ENCODE data around the gene SSU72.
"Not testable (repeated sequence)": the region's sequence is repeated elsewhere in the genome, so short reads cannot be mapped to it uniquely, and the experiment has no call there.

SSU72 gene

DNA sequence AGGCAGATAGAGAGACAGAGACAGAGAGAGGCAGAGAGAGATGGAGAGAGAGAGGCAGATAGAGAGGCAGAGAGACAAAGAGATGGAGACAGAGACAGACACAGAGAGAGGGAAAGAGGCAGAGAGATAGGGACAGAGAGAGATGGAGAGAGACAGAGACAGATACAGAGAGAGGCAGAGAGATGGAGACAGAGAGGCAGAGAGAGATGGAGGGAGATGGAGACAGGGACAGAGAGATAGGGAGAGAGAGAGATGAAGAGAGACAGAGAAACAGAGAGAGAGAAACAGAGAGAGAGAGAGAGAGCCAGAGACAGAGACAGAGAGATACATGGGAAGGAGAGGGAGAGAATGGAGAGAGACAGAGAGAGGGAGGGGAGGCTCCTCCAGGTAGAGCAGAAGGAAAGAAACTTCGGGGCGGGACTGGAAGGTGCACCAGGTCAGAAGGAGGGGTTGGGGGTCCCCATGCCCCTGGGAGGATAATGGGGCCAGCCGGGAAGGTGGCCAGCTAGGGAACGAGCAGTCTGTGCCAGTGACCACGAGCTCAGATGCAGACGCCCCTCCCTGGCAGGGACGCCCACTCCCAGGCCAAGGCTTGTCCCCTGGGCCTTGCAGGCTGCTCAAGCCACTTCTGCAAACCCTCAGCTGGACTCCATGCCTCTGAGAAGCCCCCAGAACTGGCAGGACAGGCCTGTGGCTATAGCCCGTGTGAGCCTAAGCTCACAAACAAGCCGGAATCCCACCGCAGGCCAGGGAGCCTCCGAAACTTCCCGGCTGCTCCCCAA, 22.0 kb upstream of the SSU72 start:
- H3K4me1 ChIP-seq (ENCODE audit: control extremely low read depth in 1 of 4, control insufficient read depth in 4 of 4, insufficient read depth in 4 of 4, low read length in 3 of 4) = peaks cover 0 to 23% (median 21%) of the 10 kb centered on the region in 4 experiments
- 65% methylated on average over 11 of the region's 12 CpGs for WGBS (ENCODE audit: insufficient coverage)
- H3K27me3 ChIP-seq (replicated peaks in 2 of 5; ENCODE audit: control insufficient read depth in 4 of 5, insufficient read depth in 5 of 5, low read length in 4 of 5) = peaks cover 0 to 32% (median 2%) of the 10 kb centered on the region in 5 experiments
- CTCF ChIA-PET = interaction anchor here (0.7 to 1.2 kb wide), 2 partner anchors 15 to 17 kb away, joined by 3 to 5 read pairs; no protein-coding TSS in a partner anchor
- POLR2A ChIA-PET = interaction anchor here (1.3 kb wide), 1 partner anchor 29 kb away, joined by 3 read pairs; no protein-coding TSS in a partner anchor
- DNase-seq = no peak
- H3K36me3 ChIP-seq (ENCODE audit: control insufficient read depth in 4 of 4, insufficient read depth in 4 of 4, low read length in 3 of 4) = no peaks in the 10 kb centered on the region
- no peaks in the 10 kb centered on the region for H3K9me3 ChIP-seq (ENCODE audit: control extremely low read depth in 1 of 5, control insufficient read depth in 4 of 5, insufficient read depth in 2 of 5, low read depth in 1 of 5, low read length in 4 of 5)
- no peak overlapping the region for H3K27ac ChIP-seq (ENCODE audit: insufficient read depth in 1 of 2, low read depth in 1 of 2, low read length in 2 of 2, poor library complexity in 1 of 2, severe bottlenecking in 2 of 2)
- H3K4me3 ChIP-seq (ENCODE audit: control insufficient read depth in 1 of 7, extremely low read depth in 1 of 7, insufficient read depth in 4 of 7, low read depth in 2 of 7, low read length in 6 of 7) = no peak overlapping the region

- Histone ChIP-seq H3K4me1 (ENCODE audit: control extremely low read depth in 1 of 4, control insufficient read depth in 4 of 4, insufficient read depth in 4 of 4, low read length in 3 of 4) (peaks cover 0 to 16% (median 15%) of the 10 kb centered on the region in 4 experiments), H3K27me3 (replicated peaks in 2 of 5; ENCODE audit: control insufficient read depth in 4 of 5, insufficient read depth in 5 of 5, low read length in 4 of 5) (peaks cover 0 to 32% (median 5%) of the 10 kb centered on the region in 5 experiments)
- H3K36me3 ChIP-seq (ENCODE audit: control insufficient read depth in 4 of 4, insufficient read depth in 4 of 4, low read length in 3 of 4); H3K4me3 ChIP-seq (ENCODE audit: control insufficient read depth in 1 of 7, extremely low read depth in 1 of 7, insufficient read depth in 4 of 7, low read depth in 2 of 7, low read length in 6 of 7); H3K27ac ChIP-seq (ENCODE audit: insufficient read depth in 1 of 2, low read depth in 1 of 2, low read length in 2 of 2, poor library complexity in 1 of 2, severe bottlenecking in 2 of 2); POLR2A ChIA-PET; DNase-seq; H3K9me3 ChIP-seq (ENCODE audit: control extremely low read depth in 1 of 5, control insufficient read depth in 4 of 5, insufficient read depth in 2 of 5, low read depth in 1 of 5, low read length in 4 of 5); CTCF ChIA-PET: not testable (repeated sequence)
- WGBS (ENCODE audit: insufficient coverage) = 90% methylated on average over 2 of the region's 2 CpGs
Measured at GRCh38 chr1:1595341-1595740, 20.7 kb upstream of the SSU72 start.

GRCh38 chr1:1594602-1595260, 20.1 kb upstream of the SSU72 start:
- POLR2A ChIA-PET = no interaction called here
- DNase-seq = no peak
- H3K9me3 ChIP-seq (ENCODE audit: control extremely low read depth in 1 of 5, control insufficient read depth in 4 of 5, insufficient read depth in 2 of 5, low read depth in 1 of 5, low read length in 4 of 5) = no peaks in the 10 kb centered on the region
- CTCF ChIA-PET = no interaction called here
- H3K36me3 ChIP-seq (ENCODE audit: control insufficient read depth in 4 of 4, insufficient read depth in 4 of 4, low read length in 3 of 4) = no peaks in the 10 kb centered on the region
- no peak overlapping the region for H3K27ac ChIP-seq (ENCODE audit: insufficient read depth in 1 of 2, low read depth in 1 of 2, low read length in 2 of 2, poor library complexity in 1 of 2, severe bottlenecking in 2 of 2)
- no peak overlapping the region for H3K4me3 ChIP-seq (ENCODE audit: control insufficient read depth in 1 of 7, extremely low read depth in 1 of 7, insufficient read depth in 4 of 7, low read depth in 2 of 7, low read length in 6 of 7)
- 79% methylated on average over 9 of the region's 10 CpGs for WGBS (ENCODE audit: insufficient coverage)
- peaks cover 0 to 32% (median 5%) of the 10 kb centered on the region in 5 experiments for H3K27me3 ChIP-seq (replicated peaks in 2 of 5; ENCODE audit: control insufficient read depth in 4 of 5, insufficient read depth in 5 of 5, low read length in 4 of 5)
- H3K4me1 ChIP-seq (ENCODE audit: control extremely low read depth in 1 of 4, control insufficient read depth in 4 of 4, insufficient read depth in 4 of 4, low read length in 3 of 4) = peaks cover 0 to 15% (median 13%) of the 10 kb centered on the region in 4 experiments

DNA sequence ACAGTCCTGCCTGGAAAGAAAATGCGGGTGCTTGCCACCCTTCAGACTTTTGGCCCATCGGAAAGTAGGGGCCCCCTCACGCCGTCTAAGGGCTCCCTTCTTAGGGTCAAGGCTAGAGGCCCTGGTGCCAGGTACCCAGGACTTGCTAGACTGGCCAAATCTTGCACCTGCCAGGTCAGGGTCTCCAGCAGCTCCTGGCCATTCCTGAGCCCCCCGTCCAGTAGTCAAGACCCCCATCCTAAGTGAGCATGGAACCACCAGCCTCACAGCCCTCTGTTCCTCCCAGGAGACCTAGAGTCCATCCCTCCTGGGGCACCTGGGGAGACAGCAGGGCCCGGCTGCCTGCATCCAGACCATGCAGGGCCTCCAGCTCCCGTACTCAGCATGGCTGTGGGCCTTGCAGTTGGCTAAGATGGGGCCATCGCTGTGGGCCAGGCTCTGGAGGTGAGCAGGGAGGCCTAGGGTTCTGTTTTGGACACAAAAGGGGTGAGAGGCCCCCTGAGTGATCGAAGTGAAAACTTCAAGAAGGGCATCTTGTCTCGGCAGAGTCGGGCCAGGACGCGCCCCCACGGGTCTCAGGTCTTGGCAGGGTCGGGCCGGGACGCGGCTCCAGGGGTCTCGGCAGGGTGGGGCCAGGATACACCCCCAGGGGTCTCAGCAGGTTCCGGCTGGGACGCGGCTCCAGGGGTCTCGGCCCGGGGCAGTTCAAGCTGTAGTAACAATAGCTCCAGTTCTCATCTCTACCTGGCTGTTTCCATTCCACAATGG, 19.4 kb upstream of the SSU72 start:
- ChIA-PET POLR2A (no interaction called here), CTCF (no interaction called here)
- no peak for DNase-seq
- Histone ChIP-seq H3K27me3 (replicated peaks in 2 of 5; ENCODE audit: control insufficient read depth in 4 of 5, insufficient read depth in 5 of 5, low read length in 4 of 5) (peaks cover 0 to 26% (median 5%) of the 10 kb centered on the region in 5 experiments), H3K9me3 (ENCODE audit: control extremely low read depth in 1 of 5, control insufficient read depth in 4 of 5, insufficient read depth in 2 of 5, low read depth in 1 of 5, low read length in 4 of 5) (no peaks in the 10 kb centered on the region), H3K36me3 (ENCODE audit: control insufficient read depth in 4 of 4, insufficient read depth in 4 of 4, low read length in 3 of 4) (no peaks in the 10 kb centered on the region), H3K4me1 (ENCODE audit: control extremely low read depth in 1 of 4, control insufficient read depth in 4 of 4, insufficient read depth in 4 of 4, low read length in 3 of 4) (peaks cover 0 to 10% (median 7%) of the 10 kb centered on the region in 4 experiments), H3K27ac (ENCODE audit: insufficient read depth in 1 of 2, low read depth in 1 of 2, low read length in 2 of 2, poor library complexity in 1 of 2, severe bottlenecking in 2 of 2) (no peak overlapping the region), H3K4me3 (ENCODE audit: control insufficient read depth in 1 of 7, extremely low read depth in 1 of 7, insufficient read depth in 4 of 7, low read depth in 2 of 7, low read length in 6 of 7) (no peak overlapping the region)
- 91% methylated on average over 20 of the region's 24 CpGs for WGBS (ENCODE audit: insufficient coverage)

DNA sequence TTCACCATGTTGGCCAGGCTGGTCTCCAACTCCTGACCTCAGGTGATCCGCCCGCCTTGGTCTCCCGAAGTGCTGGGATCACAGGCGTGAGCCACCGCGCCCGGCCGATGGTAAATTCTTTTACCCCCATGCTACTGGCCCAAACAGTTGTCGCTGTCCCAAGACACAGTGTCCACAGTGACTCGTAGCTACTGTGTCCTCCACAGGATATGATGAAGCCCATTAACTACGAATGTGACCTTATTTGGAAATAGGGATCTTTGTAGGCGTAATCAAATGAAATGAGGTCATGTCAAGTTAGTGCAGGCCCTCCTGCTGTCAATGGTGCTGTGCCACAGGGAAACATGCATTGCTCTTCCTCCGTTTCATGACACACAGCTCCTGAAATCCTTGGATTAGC, 16.8 kb upstream of the SSU72 start:
- DNase-seq = no peak
- H3K9me3 ChIP-seq (ENCODE audit: control extremely low read depth in 1 of 5, control insufficient read depth in 4 of 5, insufficient read depth in 2 of 5, low read depth in 1 of 5, low read length in 4 of 5) = no peaks in the 10 kb centered on the region

GRCh38 chr1:1583347-1584010, 8.8 kb upstream of the SSU72 start:
- H3K27ac ChIP-seq (ENCODE audit: insufficient read depth in 1 of 2, low read depth in 1 of 2, low read length in 2 of 2, poor library complexity in 1 of 2, severe bottlenecking in 2 of 2) = no peak overlapping the region
- H3K36me3 ChIP-seq (ENCODE audit: control insufficient read depth in 4 of 4, insufficient read depth in 4 of 4, low read length in 3 of 4) = no peaks in the 10 kb centered on the region
- no peaks in the 10 kb centered on the region for H3K9me3 ChIP-seq (ENCODE audit: control extremely low read depth in 1 of 5, control insufficient read depth in 4 of 5, insufficient read depth in 2 of 5, low read depth in 1 of 5, low read length in 4 of 5)
- no peak for DNase-seq
- no peaks in the 10 kb centered on the region for H3K4me1 ChIP-seq (ENCODE audit: control extremely low read depth in 1 of 4, control insufficient read depth in 4 of 4, insufficient read depth in 4 of 4, low read length in 3 of 4)
- H3K27me3 ChIP-seq (replicated peaks in 2 of 5; ENCODE audit: control insufficient read depth in 4 of 5, insufficient read depth in 5 of 5, low read length in 4 of 5) = peaks cover 2 to 35% (median 14%) of the 10 kb centered on the region in 5 experiments
- POLR2A ChIA-PET = interaction anchor here (0.6 kb wide), 1 partner anchor 74 kb away, joined by 3 read pairs; no protein-coding TSS in a partner anchor
- CTCF ChIA-PET = no interaction called here
- no peak overlapping the region for H3K4me3 ChIP-seq (ENCODE audit: control insufficient read depth in 1 of 7, extremely low read depth in 1 of 7, insufficient read depth in 4 of 7, low read depth in 2 of 7, low read length in 6 of 7)
- 88% methylated on average over 20 of the region's 23 CpGs for WGBS (ENCODE audit: insufficient coverage)

More for the DNA sequence above, 16.8 kb upstream of the SSU72 start:
- no peak overlapping the region for H3K4me3 ChIP-seq (ENCODE audit: control insufficient read depth in 1 of 7, extremely low read depth in 1 of 7, insufficient read depth in 4 of 7, low read depth in 2 of 7, low read length in 6 of 7)
- H3K27me3 ChIP-seq (replicated peaks in 2 of 5; ENCODE audit: control insufficient read depth in 4 of 5, insufficient read depth in 5 of 5, low read length in 4 of 5) = peaks cover 0 to 9% (median 5%) of the 10 kb centered on the region in 5 experiments
- H3K4me1 ChIP-seq (ENCODE audit: control extremely low read depth in 1 of 4, control insufficient read depth in 4 of 4, insufficient read depth in 4 of 4, low read length in 3 of 4) = no peaks in the 10 kb centered on the region
- H3K36me3 ChIP-seq (ENCODE audit: control insufficient read depth in 4 of 4, insufficient read depth in 4 of 4, low read length in 3 of 4) = no peaks in the 10 kb centered on the region
- no peak overlapping the region for H3K27ac ChIP-seq (ENCODE audit: insufficient read depth in 1 of 2, low read depth in 1 of 2, low read length in 2 of 2, poor library complexity in 1 of 2, severe bottlenecking in 2 of 2)
- POLR2A ChIA-PET = no interaction called here
- 96% methylated on average over 12 of the region's 13 CpGs for WGBS (ENCODE audit: insufficient coverage)
- CTCF ChIA-PET = no interaction called here
